HG03108 (cell line): Measurements from ENCODE around the gene IGF1R.
"Not testable (repeated sequence)": the region's sequence is repeated elsewhere in the genome, so short reads cannot be mapped to it uniquely, and the experiment has no call there.

ENCODE experiments used
- ATAC-seq: cut with Tn5 transposase; IDR thresholded peaks from one replicate; pipeline ENCODE4 v1.9.1; 2021; ENCODE audit warnings: moderate library complexity; ENCODE audit not compliant: unreplicated experiment

The IGF1R gene

DNA sequence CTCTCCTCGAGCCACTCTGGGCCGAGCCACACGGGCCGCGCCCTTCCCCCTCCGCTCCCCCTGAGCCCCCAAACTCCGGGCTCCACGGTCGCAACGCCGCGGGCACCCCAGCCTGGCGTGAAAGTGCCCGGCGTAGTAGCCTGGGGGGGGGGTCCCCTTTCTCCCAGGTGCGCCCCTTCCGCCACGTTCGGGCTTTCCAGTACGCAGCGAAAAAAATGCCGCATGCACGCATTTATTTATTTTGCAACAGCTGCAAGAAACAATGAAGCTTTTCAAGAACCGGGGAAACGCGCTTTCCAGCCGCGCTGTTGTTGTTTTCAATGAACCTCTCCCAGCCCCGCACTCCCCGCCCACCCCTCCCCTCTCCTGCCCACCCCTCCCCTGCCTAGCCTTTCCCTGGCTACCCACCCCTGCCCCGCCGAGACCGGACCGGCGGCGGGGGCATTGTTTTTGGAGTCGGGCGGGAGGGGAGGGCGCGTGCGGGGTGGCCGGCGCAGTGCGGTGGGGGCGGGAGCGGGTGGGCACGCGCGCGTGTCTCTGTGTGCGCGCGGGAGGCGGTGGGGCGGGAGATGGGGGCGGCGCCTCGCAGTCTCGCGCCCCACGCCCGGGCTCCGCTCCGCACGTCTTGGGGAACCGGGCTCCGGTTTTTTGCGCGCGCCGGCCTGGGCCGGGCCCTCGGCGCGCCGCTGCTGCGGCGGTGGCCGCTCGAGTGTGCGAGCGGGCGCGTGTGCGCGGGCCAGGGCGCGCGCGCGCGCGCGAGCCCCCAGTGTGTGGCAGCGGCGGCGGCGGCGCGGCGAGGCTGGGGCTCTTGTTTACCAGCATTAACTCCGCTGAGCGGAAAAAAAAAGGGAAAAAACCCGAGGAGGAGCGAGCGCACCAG lies at the start of gene IGF1R:
IGF1R (plus strand) TSS at position 766 of the 880 bp plus-strand sequence. CDS start 1,043 bp downstream, outside the sequence.
- ATAC-seq = peak; percentile 67

DNA sequence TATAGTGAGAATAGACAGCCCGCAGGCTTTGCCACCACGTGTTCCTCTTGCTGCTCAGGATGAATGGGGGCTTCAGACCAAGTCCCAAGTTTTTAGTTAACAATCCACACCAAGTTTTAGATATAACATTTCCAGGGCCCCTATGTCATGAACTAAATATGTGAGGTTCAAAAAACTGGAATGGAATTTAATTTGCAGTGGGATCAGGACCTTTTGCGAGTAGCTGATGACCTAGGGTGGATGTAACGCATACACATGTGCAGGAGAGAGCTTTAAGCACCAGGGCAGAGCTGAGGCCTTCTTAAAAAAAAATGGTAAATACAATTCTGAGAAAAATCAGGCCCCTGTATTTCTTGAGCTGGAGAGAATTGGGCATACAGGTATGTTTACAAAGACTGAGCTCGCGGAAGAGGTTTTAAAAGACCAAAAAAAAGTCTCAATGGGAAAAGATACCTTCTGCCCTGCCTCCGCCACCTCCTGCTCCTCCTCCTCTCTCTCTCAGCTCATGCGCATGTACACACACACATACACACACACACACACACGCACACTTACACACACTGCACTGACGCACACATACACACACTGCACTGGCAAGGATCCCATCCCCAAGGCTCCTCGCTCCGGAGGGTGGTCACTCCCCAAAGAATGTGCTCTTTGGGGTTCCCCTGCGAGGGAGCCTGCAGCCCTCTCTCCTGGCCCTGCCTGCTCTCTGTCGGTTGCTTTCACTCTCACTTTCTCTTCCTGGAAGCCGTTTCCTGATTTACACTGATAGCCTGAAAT lies 48.2 kb upstream of the IGF1R start:
- peak; percentile 78 for ATAC-seq

- ATAC-seq = no peak
Observed at GRCh38 chr15:98604983-98605382, 43.4 kb upstream of the IGF1R start.

- ATAC-seq = no peak
Observed at GRCh38 chr15:98609144-98609852, 39.0 kb upstream of the IGF1R start.

DNA sequence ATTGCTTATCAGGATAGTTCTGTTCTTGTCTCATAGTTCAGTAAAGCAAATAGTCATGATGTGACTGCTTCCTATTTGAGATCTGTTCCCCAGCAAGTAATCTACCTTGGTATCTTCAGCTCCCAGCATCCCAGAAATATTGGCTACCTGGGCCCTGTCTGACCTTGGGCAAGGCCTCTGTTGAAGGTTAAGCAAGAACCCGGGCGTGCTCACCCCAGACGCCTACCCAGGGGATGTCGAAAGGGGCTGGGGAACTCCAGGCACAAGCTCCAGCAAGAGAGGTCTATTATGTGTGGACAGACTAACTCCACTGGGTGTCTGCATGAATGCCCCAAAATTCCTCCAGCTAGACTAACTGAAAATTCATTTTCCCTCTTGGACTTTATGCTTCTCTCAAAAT lies 37.3 kb upstream of the IGF1R start:
- no peak for ATAC-seq

GRCh38 chr15:98611808-98612207 lies 36.5 kb upstream of the IGF1R start:
- ATAC-seq = no peak

DNA sequence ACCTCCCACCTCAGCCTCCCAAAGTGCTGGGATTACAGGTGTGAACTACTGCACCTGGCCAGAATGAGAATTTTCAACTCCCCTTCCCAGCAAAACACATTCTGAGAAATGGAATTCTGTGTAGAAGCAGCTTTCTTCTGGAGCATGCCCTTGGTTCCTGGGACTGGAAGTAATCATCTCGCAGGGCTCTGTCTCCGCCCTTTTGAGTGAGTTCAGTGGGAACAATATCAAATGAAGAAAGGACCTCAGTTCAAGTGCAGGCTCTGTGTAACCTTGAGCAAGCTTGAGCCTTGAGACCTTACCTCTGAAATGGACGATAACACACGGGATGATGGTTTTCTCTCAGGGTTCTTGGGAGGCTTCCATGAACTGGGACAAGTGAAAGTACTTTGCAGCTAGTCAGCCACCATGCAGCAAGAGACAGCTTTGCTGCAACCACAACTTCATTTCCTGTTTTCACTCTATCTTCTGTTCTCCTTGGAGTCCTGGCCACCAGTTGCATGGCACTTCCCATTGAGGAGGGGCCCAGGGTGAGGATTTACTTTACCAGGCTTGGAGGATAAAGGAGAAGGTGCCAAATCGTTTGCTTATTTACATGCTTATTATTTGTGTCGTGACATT lies 35.7 kb upstream of the IGF1R start:
- no peak for ATAC-seq

- no peak for ATAC-seq
Observed at GRCh38 chr15:98614681-98615080, 33.7 kb upstream of the IGF1R start.

- no peak for ATAC-seq
Observed at GRCh38 chr15:98616397-98616796, 31.9 kb upstream of the IGF1R start.

GRCh38 chr15:98617328-98617980 lies 30.9 kb upstream of the IGF1R start:
- no peak for ATAC-seq

DNA sequence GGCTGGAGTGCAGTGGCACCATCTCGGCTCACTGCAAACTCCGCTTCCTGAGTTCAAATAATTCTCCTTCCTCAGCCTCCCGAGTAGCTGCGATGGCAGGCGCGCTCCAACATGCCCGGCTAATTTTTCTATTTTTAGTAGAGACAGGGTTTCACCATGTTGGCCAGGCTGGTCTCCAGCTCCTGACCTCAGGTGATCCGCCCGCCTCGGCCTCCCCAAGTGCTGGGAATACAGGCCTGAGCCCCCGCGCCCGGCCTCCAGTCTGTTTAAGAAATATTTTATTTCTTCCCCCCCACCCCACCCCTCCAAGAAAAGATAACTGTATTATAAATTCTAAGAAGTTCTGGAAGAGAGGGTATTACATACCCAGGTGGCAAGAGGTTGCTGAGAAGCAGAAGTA lies 29.8 kb upstream of the IGF1R start:
- ATAC-seq = not testable (repeated sequence)

GRCh38 chr15:98620020-98620419 lies 28.3 kb upstream of the IGF1R start:
- ATAC-seq = no peak

DNA sequence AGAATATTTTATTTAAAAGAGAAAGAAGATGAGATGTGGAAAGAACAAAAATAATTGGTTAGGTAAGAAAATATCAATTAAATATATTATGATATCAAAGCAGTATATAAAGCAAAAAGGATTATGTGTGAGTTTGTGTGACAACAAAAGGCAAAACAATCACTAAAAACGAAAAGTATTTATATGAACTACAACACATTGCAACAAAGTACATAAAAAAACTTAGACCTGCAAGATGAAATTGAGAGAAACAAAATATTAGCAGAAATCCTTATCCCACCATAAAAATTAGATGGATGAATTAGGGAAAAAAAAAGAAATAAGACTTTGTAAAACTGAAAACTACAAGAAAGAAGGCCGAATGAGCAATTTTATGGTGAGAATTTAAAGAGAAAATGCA lies 27.3 kb upstream of the IGF1R start:
- no peak for ATAC-seq

DNA sequence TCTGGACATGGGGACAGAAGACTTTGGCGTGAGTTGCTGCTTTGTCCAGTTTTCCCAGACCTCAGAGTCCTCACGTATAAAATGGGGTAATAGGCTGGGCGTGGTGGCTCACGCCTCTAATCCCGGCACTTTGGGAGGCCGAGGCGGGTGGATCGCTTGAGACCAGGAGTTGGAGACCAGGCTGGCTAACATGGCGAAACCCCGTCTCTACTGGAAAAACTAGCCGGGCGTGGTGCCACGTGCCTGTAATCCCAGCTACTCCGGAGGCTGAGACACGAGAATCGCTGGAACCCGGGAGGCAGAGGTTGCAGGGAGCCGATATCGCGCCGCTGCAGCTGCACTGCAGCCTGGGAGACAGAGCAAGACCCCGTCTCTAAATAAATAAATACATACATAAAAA lies 22.7 kb upstream of the IGF1R start:
- no peak for ATAC-seq

DNA sequence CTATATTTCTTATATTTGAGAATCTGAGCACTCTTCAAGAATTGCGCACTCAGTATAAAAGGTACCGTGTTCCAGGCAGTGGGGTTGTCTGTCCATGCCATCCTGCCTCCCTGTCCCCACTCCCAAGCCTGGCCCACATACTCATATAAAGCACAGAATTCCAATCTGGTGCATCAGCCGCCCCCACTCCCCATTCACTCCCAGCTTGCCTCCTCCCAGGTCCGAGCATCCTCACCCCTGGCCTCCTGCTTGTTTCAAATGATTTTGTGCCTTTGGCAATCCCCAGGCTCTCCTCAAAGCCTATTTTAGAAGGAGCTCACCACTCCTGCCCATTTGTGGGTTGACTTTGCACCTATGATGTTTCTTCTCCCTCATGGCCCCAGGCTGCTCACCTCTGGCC lies 22.2 kb upstream of the IGF1R start:
- ATAC-seq = no peak

GRCh38 chr15:98628216-98628615 lies 20.1 kb upstream of the IGF1R start:
- no peak for ATAC-seq

DNA sequence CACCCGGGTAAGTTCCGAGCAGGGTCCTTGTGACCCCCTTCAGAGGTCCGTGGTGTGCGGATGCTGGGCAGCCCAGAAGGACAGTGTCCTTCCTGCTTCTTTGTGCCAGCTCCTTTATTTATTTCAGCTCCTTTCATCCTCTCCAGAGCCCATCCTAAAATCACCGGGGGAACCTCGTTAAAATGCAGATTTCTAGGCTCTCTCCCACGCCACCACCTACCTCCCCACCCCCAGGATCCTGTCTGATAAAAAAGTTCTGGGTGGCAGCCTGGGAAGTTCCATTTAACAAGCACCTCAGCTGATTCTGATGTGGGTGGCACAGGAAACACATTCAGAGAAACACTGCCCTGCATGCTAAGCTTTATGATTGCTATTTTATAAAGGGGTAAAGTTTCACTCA lies 12.5 kb upstream of the IGF1R start:
- no peak for ATAC-seq

GRCh38 chr15:98643115-98643514 lies 5.2 kb upstream of the IGF1R start:
- no peak for ATAC-seq

GRCh38 chr15:98646546-98647025 lies 1.8 kb upstream of the IGF1R start:
- no peak for ATAC-seq

GRCh38 chr15:98647026-98647773 lies 1.1 kb upstream of the IGF1R start:
- peak; percentile 39 for ATAC-seq
